ENCODE measurements around the gene CYP2C8.

Gene CYP2C8

GRCh38 chr10:94992811-94993210 lies 76.5 kb downstream of the CYP2C8 start:
- Histone ChIP-seq H3K9me3 (peaks cover 0 to 13% (median 13%) of the 10 kb centered on the region in 3 donors), H3K36me3 (no peaks in the 10 kb centered on the region), H3K4me3 (no peak overlapping the region), H3K27me3 (no peaks in the 10 kb centered on the region), H3K27ac (no peak overlapping the region), H3K4me1 (no peaks in the 10 kb centered on the region)
- TF ChIP-seq, protein P1, sequence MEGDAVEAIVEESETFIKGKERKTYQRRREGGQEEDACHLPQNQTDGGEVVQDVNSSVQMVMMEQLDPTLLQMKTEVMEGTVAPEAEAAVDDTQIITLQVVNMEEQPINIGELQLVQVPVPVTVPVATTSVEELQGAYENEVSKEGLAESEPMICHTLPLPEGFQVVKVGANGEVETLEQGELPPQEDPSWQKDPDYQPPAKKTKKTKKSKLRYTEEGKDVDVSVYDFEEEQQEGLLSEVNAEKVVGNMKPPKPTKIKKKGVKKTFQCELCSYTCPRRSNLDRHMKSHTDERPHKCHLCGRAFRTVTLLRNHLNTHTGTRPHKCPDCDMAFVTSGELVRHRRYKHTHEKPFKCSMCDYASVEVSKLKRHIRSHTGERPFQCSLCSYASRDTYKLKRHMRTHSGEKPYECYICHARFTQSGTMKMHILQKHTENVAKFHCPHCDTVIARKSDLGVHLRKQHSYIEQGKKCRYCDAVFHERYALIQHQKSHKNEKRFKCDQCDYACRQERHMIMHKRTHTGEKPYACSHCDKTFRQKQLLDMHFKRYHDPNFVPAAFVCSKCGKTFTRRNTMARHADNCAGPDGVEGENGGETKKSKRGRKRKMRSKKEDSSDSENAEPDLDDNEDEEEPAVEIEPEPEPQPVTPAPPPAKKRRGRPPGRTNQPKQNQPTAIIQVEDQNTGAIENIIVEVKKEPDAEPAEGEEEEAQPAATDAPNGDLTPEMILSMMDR (IDR thresholded peaks at IDR 0.05) = no peak
- intact Hi-C loops (cut with DNase I; ENCODE audit: low total_unique reads) = no loop called here
- no peak for DNase-seq

DNA sequence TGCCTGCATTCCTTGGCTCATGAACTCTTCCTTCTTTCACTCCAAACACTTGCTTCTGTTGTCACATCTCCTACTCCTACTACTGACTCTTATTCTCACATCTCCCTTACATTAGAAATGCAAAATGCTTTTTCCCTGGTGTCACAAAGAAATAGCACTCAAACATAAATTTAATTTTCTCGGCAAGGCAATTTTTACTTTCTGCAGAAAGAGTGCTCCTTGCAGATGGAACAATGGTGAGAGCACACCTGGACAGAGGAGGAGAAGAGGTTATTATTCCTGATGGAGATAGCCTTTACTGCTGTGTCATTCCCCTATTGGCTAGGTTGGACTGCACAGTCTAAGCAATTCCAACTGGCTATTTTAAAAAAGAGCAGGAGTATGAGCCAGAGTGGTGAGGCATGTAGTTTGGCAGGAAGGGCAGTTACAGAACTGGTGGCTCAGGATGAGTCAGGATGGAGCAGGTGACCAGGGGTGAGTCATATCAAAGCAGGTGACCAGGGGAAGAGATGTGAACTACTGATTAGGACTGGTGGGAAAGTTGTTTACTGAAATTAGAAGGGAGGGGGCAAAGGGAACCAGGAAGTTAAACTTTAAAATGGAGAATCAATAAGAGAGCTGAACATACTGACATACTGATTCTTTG lies 77.9 kb downstream of the CYP2C8 start:
- no peak overlapping the region for H3K4me3 ChIP-seq
- H3K27ac ChIP-seq = no peak overlapping the region
- TF ChIP-seq, protein P1 (IDR thresholded peaks at IDR 0.05) = no peak
- no peaks in the 10 kb centered on the region for H3K4me1 ChIP-seq
- no peak for DNase-seq
- H3K9me3 ChIP-seq = peaks cover 0 to 13% (median 13%) of the 10 kb centered on the region in 3 donors
- intact Hi-C loops (cut with DNase I; ENCODE audit: low total_unique reads) = no loop called here
- H3K36me3 ChIP-seq = no peaks in the 10 kb centered on the region
- no peaks in the 10 kb centered on the region for H3K27me3 ChIP-seq

GRCh38 chr10:94989192-94989591 lies 80.1 kb downstream of the CYP2C8 start:
- Histone ChIP-seq H3K36me3 (no peaks in the 10 kb centered on the region), H3K27me3 (no peaks in the 10 kb centered on the region), H3K4me1 (no peaks in the 10 kb centered on the region), H3K4me3 (no peak overlapping the region), H3K27ac (no peak overlapping the region), H3K9me3 (peaks cover 0 to 13% (median 13%) of the 10 kb centered on the region in 3 donors)
- TF ChIP-seq, protein P1 (IDR thresholded peaks at IDR 0.05) = no peak
- DNase-seq = no peak
- intact Hi-C loops (cut with DNase I; ENCODE audit: low total_unique reads) = no loop called here

Data from tibial artery (tissue), 4 donors.